Retina (tissue), 1 donor: ENCODE measurements around the gene MGMT.

Experiments
- DNase-seq: peaks from one replicate; pipeline ENCODE4 v3.0.0-alpha.2; 2016

MGMT gene

DNA sequence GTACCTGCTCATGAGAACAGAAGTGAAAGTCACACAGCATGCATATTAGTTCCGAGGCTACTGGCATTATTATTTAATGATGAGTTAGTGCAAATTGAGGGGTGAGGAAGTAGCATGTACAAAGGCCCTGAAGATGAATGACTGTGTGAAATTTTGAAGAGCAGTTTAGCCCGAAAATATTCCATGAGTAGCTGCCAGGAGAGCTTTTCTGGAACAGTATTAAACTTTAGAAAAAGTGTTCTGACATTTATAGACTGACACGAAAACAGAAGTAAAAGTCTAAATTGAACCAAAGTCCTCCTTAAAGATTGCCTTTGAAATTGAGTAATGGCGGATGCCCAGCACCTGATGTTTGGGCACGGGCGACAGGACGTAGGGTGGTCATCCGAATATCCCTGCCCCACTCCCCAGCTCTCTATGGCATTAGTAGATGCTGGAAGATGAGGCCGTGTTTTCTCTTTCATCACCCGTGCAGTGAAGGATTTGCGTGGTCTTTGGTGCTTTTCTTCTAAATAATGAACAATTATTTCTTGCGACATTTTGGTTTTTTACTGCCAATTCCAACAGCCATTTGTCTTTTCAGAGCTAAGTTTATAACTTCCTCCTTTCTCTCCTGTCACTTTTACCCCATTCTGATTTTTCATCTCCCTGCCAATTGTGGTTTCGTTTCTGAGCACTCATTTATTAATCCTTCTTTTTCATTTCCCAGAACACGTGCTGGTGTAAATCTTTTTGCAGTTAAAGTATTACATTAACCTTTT is 192.6 kb downstream of the MGMT start:
- no peak for DNase-seq

DNA sequence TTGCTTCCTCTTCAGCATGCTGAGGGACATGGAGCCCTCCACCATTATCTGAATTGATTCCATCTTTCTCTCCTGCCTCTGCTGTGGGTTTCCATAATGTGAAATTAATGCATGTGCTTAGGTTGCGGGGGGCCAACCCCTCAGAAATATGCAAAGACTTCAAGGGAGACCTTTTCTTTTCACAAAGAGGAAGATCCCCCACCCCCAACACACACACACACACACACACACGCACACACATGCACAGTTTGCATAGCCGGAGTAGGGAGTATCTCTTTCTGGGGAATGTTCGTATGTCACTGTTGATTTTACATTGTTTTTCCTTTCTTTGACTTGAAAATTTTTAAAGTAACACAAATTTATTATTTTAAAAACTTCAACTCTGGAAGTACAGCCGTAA is 193.5 kb downstream of the MGMT start:
- DNase-seq = peak; percentile 1

DNA sequence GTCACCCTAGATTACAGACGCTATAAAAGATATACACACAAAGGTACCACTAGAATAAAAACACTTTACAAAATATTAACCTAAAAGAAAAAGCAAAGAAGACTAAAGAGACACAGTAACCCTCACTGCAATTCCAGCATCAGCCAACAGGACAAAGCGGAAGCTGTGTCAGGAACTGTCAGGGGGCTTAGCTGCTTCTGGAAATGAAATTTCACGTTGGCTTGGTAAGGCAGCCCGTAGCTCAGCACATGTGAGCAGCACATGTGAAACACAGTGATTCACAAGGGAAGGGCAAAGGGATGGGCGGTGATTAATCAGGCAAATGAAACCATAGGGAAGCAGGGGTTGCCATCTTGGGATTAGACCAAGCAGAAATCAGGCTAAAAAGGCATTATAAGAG is 195.4 kb downstream of the MGMT start:
- DNase-seq = no peak

DNA sequence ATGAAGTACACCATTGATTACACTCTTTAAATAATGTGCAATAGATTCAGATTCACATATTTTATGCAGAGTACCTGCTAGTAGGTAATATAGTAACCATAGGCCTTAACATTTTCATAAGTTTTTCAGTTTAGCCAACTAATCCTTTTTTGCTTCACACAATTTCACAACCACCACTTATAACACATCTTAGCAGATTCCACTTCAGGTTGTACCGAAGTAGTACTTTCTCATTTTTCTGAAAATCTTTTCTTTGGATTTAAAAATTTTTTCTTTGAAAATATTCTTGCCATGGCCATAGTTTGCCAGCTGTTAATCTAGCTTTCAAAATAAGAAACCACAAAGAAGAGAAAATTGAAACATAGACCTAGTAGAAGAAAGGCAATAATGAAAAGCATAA is 203.1 kb downstream of the MGMT start:
- no peak for DNase-seq

DNA sequence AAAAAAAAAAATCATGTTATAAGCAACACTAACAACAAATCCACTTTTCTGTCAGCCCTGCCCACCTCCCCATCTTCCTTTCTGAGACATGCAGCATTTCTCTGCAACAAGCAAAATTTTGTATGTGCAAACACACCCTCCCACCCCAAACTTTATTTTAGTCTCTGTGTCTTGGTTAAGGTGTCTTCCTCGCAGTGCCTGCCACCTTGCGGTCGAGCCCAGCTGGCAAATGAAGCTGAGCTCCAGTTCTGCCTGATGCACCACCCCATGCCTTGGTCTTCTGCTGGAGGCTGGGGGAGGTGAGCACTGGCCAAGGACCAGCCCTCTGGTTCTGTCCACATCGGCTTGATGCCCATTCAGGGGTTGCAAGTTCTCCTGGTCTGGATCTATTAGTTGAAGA is 206.3 kb downstream of the MGMT start:
- no peak for DNase-seq

DNA sequence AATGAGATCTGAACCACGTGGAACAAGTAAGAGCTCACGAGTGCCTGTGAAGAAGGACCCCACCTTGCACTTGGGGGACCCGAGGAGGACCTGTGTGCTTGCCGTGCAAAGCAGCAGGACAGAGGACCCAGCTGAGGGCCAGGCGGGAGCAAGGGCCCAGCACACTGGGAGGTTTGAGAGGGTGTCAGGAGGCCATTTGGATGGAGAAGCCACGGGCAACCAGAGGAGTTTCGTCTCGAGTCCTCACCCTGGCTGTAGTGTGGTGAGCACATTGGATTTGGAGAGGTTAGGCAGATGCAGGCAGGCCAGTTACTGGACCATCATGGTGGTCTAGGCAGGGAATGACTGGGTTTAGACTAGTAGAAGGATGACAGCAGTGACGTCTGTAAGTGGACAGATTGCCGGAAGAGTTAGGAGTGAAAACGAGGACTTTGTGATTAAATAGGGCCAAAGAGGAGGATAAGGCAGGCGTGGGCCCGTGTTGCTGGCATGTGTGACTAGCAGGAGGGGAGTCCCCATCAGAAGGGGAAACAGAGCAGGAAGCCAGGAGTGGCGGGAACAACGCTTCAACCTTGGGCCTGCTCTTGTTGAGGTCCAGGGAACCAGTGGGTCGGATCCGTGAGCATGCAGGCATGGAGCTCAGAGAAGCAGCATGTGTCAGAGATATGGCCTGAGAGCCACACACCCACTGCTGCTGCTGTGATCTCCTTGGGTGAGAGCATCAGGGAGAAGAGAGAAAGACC is 208.2 kb downstream of the MGMT start:
- DNase-seq = no peak

DNA sequence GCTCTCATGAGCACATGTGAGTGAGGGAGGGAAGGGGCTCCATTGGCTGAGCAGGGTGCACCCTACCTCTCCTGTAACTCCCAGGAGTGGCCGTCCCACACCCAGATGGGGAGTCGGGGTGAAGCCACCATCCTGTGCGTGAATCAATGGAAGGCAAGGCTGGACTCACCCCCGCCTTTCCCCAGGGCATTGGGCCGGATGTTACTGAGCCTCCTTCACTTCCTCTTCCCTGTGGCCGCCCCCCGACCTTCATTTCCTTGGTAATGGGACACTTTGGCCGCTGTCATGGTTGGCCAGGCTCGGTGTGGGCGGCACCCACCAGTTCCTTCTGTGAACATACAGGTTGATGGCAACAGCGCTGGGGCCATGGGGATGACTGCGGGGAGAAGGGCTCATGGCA is 209.0 kb downstream of the MGMT start:
- no peak for DNase-seq

DNA sequence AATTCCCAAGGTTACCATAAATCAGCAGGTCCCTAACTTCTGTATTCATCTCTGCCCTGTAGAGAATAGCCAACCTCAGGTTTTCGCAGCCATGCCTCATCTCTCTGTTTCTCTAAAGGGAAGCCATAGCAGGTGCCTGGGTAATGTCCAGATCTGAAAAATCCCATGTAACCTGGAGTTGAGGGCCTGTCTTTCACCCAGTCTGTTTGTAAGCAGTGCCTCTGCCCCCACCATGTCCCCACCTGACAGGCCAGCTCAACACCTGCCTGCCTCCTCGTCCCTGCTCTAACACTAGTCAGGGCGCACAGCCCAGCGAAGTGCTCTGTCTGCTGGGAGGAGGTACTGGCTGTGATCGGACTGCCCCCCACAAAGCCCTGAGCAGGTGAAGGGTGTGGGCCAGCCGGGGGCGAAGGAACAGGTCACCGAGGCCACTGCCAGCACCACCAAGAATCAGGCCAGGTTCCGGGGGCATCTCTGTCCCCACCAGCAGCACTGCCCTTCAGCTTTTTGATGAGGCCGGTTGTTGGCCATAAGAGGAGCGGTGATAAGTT is 210.4 kb downstream of the MGMT start:
- no peak for DNase-seq

DNA sequence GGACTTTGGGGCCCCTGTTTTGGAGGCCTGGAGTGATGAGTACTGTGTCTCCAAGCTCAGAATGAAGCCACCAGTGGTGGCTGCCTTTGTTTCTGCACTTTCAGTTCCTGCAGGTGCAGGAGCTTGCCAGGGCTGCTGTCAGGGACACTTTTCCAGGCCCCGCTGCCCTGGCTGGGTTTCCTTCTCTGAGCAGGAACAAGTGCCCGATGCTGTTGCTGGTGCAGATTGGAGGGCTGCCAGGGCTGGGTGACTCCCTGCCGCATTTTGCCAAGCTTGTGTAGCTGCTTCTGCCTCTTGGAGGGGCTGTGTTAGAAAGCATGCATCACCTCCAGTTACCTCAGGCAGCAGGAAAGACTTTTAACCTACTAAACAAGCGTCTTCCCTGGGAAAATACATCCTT is 211.1 kb downstream of the MGMT start:
- no peak for DNase-seq

DNA sequence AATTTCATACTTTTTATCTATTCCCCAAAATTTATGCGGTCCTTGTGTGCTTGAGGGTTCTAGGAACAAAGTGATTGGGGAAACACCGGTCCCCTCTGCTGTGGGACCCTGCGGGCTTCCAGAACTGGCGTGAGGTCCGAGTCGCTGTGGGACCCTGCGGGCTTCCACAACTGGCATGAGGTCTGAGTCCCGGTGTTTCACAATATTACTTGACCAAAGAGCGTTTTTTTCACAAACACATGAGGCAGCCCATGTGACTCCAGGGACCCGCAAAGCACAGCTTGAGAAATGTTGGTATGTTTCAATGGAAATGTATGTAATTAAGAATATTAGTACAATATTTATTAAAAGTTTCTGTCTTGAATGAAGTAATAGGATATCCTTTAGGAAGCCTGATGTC is 212.2 kb downstream of the MGMT start:
- DNase-seq = no peak

DNA sequence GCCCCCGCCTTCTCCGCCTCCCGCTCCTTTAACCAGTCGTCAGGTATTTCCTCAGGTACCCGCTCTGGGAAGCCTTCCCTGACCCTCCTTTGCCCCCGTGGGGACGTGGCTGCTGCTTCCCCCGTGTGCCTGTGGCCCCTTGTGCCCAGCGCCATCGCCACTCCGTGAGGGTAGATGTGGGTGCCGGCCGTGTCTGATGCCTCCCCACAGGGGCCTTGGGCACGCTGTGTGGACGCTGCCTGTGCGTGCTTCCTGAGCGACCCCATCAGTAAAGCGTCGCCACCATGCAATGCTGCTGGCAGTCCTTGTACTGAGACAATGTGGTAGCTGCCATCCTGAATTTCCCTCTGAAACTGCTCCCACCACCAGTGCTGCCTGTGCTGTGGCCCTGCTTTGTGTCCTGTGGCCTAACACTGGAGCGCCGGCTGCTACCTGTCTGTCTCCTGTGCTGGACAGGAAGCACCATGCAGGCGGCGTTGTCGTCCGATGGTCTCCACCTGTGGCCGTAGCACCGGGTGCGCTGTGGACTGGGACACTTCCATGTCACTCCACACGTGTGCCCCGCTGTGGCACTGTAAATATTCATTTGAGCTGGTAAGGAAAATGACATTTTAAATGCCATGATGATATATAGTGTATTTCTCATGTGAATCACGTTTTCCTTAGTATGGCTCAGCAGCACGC is 213.8 kb downstream of the MGMT start:
- no peak for DNase-seq

DNA sequence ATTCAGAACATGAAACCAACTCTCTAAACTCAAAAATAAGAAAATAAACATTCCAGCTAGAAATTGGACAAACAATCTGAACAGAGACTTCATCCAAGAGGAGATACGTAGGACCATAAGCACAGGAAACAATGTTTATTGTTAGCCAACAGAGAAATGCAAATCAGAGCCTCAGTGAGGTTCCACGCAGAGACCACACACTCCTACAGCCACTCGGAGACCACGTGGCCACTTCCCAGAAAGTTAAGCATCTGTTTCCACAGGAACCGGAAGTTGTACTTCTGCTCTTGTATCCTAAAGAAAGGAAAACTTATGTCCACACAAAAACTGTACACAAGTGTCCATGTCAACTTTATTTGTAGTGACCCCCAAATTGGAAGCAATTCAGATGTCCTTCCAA is 214.8 kb downstream of the MGMT start:
- no peak for DNase-seq

DNA sequence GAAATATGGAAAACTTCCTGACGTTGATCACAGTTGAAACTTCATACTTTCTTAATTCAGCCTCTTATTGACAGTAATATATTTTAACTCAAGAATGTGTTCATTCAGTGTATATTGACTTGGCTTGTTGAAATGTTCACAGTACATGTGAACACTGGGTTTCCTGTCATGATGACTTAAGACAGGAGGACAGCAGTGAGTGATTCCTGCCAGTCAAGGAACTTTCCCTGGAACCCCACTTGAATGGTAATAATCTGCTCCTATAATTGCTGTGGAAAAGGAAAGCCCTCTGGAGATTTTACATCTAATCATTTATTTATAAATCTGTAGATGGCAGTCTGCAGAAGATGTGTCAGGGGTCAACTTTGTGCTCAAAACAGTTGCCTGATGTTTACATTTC is 216.5 kb downstream of the MGMT start:
- no peak for DNase-seq

DNA sequence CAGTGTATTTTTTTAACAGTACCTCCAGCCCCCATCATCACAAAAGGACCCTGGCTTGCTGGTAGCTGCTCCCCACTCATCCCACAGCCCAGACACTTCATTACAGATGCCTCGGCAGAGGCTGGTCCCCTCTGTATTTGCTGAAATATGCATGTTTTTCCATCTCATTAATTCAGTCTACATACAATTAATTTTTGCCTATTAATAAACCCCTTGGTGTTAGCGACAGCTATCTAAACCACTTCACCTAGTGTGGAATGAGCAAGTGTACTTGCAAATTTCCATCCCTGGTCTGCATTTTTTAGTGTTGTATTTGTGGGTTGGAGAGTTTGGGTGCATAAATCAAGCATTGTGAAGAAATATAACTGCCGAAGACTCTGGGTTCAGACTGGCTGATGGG is 216.9 kb downstream of the MGMT start:
- no peak for DNase-seq

DNA sequence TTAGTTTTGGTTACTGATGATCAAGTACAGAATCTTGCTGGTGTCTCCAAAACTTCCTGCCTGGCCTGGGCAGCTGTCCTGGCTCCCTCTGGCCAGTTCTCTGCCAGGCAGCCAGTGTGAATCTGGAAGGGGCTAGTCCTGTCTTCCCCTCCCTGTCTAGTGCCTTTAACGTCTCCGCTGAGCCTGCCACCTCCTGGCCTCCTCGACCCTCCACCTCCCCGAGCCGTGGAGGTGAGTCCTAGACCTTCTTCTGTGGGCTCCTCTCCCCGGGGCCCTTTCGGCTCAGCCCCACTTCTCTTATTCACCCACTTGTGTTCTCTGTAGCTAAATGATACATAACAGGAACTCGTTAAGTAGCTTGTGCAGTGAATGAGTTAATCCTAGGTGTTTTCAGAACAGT is 218.2 kb downstream of the MGMT start:
- no peak for DNase-seq

DNA sequence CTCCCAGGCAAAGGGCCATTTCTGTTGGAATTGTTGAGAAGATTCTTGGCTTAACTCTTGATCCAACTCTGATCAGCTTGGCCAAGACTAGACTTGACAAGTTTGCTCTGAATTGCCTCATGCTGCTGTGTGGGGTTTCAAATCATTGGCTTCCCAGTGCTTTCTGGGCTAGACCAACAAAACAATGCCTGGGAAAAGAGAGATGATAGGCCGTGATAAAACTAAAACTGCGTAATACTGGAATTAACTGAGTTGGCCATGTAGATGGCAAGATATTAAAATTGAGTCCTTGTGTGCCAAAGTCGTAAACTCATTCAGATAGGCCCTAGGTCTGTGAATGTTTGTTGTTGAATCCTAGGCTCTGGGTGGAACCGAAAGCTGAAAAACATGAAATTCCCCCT is 222.6 kb downstream of the MGMT start:
- no peak for DNase-seq

DNA sequence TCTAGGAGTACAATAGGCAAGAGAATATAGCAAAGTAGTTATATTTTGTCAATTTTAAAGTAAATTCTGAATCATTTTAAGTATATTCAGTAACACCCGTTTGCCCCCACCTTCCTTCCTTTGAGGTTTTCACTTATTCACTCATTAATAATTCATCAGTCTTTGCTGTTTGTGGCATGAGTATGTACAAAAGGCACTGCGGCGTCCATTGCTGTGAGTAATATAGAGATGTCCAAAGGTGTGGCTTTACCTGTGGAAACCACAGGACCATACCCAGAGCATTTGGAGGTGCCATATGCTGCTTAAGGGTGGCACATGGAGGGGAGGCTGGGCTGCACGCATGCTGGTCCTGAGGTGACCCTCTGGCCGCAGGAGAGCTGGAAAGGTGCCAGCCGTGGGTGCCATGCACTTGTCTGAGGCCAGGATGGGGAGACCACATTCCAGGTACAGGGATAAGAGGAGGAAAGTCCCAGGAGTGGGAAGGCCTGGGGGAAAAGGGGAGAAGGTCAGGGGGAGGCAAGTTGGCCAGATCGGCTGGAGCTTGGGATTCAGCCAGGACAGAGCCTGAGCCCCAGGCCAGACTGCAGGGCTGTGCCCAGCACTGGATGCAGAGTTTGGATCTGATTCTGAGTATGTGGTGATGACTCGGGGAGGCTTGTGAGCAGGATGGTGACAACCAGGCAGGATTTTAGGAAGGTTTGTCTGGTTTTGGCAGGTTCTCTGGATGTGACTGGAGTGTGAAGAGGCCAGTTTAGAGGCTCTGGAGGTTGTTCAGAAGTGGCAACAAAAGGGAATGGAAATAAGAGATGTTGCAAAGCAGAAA is 223.4 kb downstream of the MGMT start:
- no peak for DNase-seq

DNA sequence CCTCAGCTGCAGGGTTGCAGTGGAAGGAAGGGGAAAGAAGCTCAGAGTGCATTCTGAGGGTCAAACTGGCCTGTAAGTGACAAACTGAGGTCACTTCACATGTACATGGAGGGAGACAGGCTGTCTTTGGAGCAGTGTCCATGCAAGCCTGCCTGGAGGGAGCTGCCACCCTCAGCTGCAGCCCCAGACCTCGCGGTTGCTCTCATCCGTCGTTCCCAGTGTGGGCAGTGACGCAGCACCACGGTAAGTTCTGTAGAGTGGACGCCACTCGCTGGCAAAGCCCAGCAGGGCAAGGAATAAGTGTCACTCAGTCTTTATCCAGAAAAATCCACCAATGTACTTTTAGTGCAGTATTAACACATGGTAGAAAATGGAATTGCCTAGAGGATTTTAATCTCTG is 225.7 kb downstream of the MGMT start:
- no peak for DNase-seq

DNA sequence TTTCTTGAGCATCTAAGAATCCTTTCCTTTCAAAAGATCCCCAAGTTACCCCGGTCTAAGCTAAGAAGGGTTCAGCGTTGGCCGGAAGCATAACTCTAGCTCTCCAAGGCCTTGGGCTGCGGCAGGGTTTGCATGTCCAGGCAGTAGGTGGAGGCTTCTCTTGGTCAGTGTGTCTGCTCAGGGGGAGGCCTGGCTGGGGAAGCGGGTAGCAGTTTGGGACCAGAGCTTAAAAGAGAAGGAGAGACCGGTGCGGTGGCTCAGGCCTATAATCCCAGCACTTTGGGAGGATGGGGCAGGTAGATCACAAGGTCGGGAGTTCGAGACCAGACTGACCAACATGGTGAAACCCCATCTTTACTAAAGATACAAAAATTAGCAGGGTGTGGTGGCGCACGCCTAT is 226.3 kb downstream of the MGMT start:
- no peak for DNase-seq

DNA sequence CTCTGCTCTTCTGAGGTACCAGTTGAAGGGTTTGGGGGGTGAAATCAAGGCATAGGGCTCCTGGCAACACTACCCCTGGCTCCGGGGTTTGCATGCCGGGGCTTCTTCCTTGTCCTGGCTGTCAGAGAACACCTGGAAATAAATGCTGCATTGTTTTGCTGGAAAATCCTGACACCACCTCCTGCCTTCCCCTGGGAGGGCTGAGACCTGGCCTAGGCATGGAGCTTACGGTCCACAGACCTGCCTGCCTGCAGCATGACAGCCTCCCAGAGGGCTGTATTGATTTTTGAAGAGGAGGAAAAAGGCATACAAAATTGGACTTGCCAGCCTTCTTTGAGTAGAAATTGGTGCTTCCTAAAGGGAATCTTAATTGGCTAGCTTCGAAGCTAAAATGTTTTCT is 227.1 kb downstream of the MGMT start:
- no peak for DNase-seq

DNA sequence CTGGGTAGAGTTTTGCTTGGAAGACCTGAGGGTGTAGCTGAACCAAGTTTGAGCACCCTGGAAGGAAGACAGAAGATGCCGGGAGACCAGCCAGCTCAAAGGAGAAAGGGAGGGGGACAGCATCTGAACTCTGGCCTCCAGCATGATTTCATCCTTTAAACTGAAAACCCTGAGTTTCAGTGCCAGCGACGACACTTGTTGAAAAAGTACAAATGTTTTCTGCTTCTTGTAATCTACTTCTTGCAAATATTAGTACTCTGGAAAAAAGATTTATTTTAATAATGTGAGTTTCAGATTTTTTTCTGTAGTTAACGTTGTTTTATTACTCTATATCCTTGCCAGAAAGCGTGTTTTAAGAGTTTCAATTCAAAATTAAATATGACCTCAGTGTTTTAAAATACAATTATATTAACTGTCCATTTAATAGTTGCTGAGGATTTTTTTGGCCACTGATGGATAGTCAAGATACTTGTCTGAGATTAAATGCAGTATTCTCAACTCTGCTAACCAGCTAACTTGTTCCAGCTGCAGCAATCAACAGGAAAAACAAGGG is 227.7 kb downstream of the MGMT start:
- DNase-seq = no peak

DNA sequence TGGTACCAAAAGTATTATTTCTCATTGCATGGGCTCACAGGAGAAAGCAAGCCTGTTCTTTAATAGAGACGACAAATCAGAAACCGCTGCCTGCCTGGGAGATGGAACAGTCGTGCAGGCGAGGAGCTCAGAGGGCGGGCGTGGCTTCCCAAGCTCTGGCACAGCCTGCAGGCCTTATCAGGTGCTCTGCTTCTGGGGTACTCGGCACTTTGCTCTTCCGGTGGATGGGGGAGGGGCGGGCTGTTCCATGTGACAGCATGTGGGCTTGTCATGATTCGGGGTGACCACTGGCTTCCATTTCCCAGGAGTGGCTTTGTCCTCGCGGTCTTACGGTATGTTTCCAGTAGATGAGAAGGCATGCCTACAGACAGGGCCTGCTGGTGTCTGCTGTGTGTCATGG is 228.6 kb downstream of the MGMT start:
- no peak for DNase-seq

DNA sequence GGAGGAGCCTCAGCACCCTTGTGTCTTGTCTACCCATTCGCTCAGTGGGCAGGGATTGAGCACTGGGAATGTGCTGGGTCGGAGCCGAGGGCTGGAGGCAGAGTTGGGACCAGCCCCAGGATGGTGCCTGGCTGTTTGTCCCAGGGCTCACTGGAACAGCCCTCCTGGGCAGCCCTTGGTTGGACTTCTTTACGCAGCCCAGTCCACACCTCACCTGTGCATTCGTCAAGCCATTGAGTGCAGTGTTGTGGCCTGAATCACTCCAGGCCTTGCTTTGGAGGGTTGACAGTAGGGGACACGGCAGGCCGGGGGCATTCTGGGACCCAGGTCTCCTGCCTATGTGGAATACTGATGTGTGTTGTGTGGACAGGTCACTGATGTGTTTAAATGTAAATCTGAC is 229.6 kb downstream of the MGMT start:
- DNase-seq = no peak
